ENCODE measurements around the gene ADAP1.
"Not testable (repeated sequence)": the region's sequence is repeated elsewhere in the genome, so short reads cannot be mapped to it uniquely, and the experiment has no call there.

ADAP1 gene

GRCh38 chr7:960269-960871 is 5.9 kb upstream of the ADAP1 start:
- in situ Hi-C loops (cut with MboI; ENCODE audit: low sequenced_read_pairs): no loop called here

GRCh38 chr7:959740-960139 is 5.3 kb upstream of the ADAP1 start:
- in situ Hi-C loops (cut with MboI; ENCODE audit: low sequenced_read_pairs): not testable (repeated sequence)

- in situ Hi-C loops (cut with MboI; ENCODE audit: low sequenced_read_pairs): no loop called here
Observed at GRCh38 chr7:959271-959670, 4.8 kb upstream of the ADAP1 start.

- in situ Hi-C loops (cut with MboI; ENCODE audit: low sequenced_read_pairs): no loop called here
Observed at GRCh38 chr7:958221-959200, 4.0 kb upstream of the ADAP1 start.

GRCh38 chr7:957418-958220 is 3.1 kb upstream of the ADAP1 start:
- in situ Hi-C loops (cut with MboI; ENCODE audit: low sequenced_read_pairs): no loop called here

GRCh38 chr7:956031-956430 is 1.6 kb upstream of the ADAP1 start:
- in situ Hi-C loops (cut with MboI; ENCODE audit: low sequenced_read_pairs): no loop called here

- in situ Hi-C loops (cut with MboI; ENCODE audit: low sequenced_read_pairs): no loop called here
Observed at GRCh38 chr7:953547-954327, 743 bp downstream of the ADAP1 start.

GRCh38 chr7:952548-953441 is 1.7 kb downstream of the ADAP1 start:
- in situ Hi-C loops (cut with MboI; ENCODE audit: low sequenced_read_pairs): no loop called here

GRCh38 chr7:951881-952547 is 2.5 kb downstream of the ADAP1 start:
- in situ Hi-C loops (cut with MboI; ENCODE audit: low sequenced_read_pairs): no loop called here

- in situ Hi-C loops (cut with MboI; ENCODE audit: low sequenced_read_pairs): no loop called here
Observed at GRCh38 chr7:949021-949934, 5.2 kb downstream of the ADAP1 start.

- in situ Hi-C loops (cut with MboI; ENCODE audit: low sequenced_read_pairs): no loop called here
Observed at GRCh38 chr7:947391-948210, 6.9 kb downstream of the ADAP1 start.

- in situ Hi-C loops (cut with MboI; ENCODE audit: low sequenced_read_pairs): no loop called here
Observed at GRCh38 chr7:946256-946996, 8.1 kb downstream of the ADAP1 start.

GRCh38 chr7:945556-946255 is 8.8 kb downstream of the ADAP1 start:
- in situ Hi-C loops (cut with MboI; ENCODE audit: low sequenced_read_pairs): no loop called here

GRCh38 chr7:945147-945555 is 9.3 kb downstream of the ADAP1 start:
- in situ Hi-C loops (cut with MboI; ENCODE audit: low sequenced_read_pairs): no loop called here

- in situ Hi-C loops (cut with MboI; ENCODE audit: low sequenced_read_pairs): no loop called here
Observed at GRCh38 chr7:944744-945143, 9.7 kb downstream of the ADAP1 start.

- in situ Hi-C loops (cut with MboI; ENCODE audit: low sequenced_read_pairs): not testable (repeated sequence)
Observed at GRCh38 chr7:943793-944192, 10.7 kb downstream of the ADAP1 start.
